Hepatocyte (in vitro differentiated cells): Measurements from ENCODE around the gene XXYLT1.

ENCODE experiments used
- EZH2phosphoT487 ChIP-seq: fragments of 200-600 bp; sonication (generic); IDR thresholded peaks from one replicate; pipeline ENCODE4 v1.6.1; 2018; ENCODE audit warnings: antibody characterized with exemption, mild to moderate bottlenecking, low read depth, moderate library complexity; ENCODE audit not compliant: unreplicated experiment, severe bottlenecking
- TF ChIP-seq, protein P1 (sequence below): fragments of 200-600 bp; sonication (generic); IDR thresholded peaks from 2 replicates; pipeline ENCODE4 v1.5.1; 2016; ENCODE audit warnings: antibody characterized with exemption, mild to moderate bottlenecking; ENCODE audit not compliant: poor library complexity

DNA sequence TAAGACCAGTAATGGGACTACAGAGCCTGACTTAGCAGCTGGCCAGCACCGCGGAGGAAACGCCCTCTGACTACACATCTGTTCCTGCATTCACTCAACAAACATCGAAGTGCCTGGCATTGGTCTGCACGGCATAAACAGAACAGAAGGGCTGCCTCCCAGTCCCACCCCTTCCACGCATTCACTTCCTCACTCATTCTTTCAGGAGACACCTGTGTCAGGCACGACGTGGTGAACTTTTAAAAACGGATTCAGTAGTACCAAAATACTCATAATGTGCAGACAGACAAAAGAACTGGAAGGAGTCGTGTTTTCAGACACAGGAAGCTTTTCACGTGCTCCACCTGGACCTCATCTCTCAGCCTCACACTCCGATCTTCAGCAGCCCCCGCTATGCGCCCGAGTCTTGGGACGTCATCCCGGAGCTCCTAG is 123.3 kb downstream of the XXYLT1 start:
- TF ChIP-seq, protein P1, sequence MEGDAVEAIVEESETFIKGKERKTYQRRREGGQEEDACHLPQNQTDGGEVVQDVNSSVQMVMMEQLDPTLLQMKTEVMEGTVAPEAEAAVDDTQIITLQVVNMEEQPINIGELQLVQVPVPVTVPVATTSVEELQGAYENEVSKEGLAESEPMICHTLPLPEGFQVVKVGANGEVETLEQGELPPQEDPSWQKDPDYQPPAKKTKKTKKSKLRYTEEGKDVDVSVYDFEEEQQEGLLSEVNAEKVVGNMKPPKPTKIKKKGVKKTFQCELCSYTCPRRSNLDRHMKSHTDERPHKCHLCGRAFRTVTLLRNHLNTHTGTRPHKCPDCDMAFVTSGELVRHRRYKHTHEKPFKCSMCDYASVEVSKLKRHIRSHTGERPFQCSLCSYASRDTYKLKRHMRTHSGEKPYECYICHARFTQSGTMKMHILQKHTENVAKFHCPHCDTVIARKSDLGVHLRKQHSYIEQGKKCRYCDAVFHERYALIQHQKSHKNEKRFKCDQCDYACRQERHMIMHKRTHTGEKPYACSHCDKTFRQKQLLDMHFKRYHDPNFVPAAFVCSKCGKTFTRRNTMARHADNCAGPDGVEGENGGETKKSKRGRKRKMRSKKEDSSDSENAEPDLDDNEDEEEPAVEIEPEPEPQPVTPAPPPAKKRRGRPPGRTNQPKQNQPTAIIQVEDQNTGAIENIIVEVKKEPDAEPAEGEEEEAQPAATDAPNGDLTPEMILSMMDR: no peak
- no peak for TF ChIP-seq EZH2phosphoT487
